Hepatocyte (in vitro differentiated cells): Measurements from ENCODE around the gene CAPG.

Experiments
- CTCF ChIP-seq: fragments of 200-600 bp; sonication (generic); IDR thresholded peaks from 2 replicates; pipeline ENCODE4 v1.5.1; 2016; ENCODE audit warnings: antibody characterized with exemption, mild to moderate bottlenecking; ENCODE audit not compliant: poor library complexity
- EZH2 ChIP-seq: fragments of 200-600 bp; sonication (generic); IDR thresholded peaks from 2 replicates; pipeline ENCODE4 v1.6.1; 2016; ENCODE audit warnings: antibody characterized with exemption, mild to moderate bottlenecking, borderline replicate concordance

- no peak for TF ChIP-seq EZH2
- no peak for TF ChIP-seq CTCF
Observed at GRCh38 chr2:85414761-85415553, 4.8 kb upstream of the CAPG start.
